Measurements from ENCODE around the gene TRIM44. TPM values are rescaled to one million over a fixed set of nuclear protein-coding genes. Genes with fewer than 3 reads are reported as not detected.
"Not testable (repeated sequence)": the region's sequence is repeated elsewhere in the genome, so short reads cannot be mapped to it uniquely, and the experiment has no call there.

Gene TRIM44
- total and polyA plus RNA-seq, 4 donors, result 3.7 to 15.1 (median 10.4) TPM

DNA sequence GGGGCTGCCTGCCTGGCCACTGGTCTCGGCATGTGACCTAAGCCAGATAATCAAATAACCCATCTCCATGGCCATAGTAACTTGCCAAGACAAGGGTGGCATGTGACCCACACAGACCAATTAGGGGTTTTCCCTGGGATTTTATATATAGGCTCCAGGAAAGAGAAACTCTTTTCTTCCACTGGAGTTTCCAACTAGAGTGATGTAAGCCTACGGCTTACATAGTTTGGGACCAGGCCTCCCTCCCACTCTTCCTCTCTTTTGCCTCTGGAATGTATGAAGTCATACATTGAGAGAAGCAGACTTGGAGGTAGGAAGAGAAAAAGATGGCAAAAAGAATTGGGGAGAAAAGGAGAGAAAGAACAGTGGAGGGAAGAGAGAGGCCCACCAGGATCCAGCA is 196.7 kb downstream of the TRIM44 start (continued):
- TF ChIP-seq JUND (IDR thresholded peaks at IDR 0.05) (no peak), EGR1 (IDR thresholded peaks at IDR 0.05; ENCODE audit: low read depth in 2 of 2) (no peak)

- not testable (repeated sequence) for H3K36me3 ChIP-seq (ENCODE audit: control insufficient read depth in 4 of 4, insufficient read depth in 3 of 4, low read depth in 1 of 4, low read length in 3 of 4); H3K9ac ChIP-seq (ENCODE audit: low read depth in 1 of 2, low read length in 2 of 2); H3K4me3 ChIP-seq (ENCODE audit: low read depth in 1 of 3, low read length in 3 of 3); H3K9me3 ChIP-seq (ENCODE audit: control insufficient read depth in 4 of 4, low read length in 3 of 4); H3K27me3 ChIP-seq (ENCODE audit: control insufficient read depth in 4 of 4, insufficient read depth in 4 of 4, low read length in 3 of 4); DNase-seq (ENCODE audit: low spot score); H3K4me1 ChIP-seq (ENCODE audit: control insufficient read depth in 4 of 4, insufficient read depth in 4 of 4, low read length in 3 of 4); H3K27ac ChIP-seq (ENCODE audit: low read depth in 1 of 2, low read length in 2 of 2)
- 89% methylated on average over 3 of the region's 3 CpGs for WGBS
Measured at GRCh38 chr11:35860194-35860593, 197.6 kb downstream of the TRIM44 start.

- TF ChIP-seq HNF4G (IDR thresholded peaks at IDR 0.05) (no peak), NR2F2 (IDR thresholded peaks at IDR 0.05) (no peak), GABPA (IDR thresholded peaks at IDR 0.05 in 1 of 2, conservative IDR thresholded peaks at IDR 0.05 in 1 of 2) (no peak), SP1 (IDR thresholded peaks at IDR 0.05) (no peak)
- TF ChIP-seq, protein P1, sequence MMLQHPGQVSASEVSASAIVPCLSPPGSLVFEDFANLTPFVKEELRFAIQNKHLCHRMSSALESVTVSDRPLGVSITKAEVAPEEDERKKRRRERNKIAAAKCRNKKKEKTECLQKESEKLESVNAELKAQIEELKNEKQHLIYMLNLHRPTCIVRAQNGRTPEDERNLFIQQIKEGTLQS (IDR thresholded peaks at IDR 0.05), result no peak
- TF ChIP-seq, protein P2, sequence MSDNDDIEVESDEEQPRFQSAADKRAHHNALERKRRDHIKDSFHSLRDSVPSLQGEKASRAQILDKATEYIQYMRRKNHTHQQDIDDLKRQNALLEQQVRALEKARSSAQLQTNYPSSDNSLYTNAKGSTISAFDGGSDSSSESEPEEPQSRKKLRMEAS (IDR thresholded peaks at IDR 0.05), result no peak
- 94% methylated on average over 15 of the region's 15 CpGs for WGBS
- no peaks in the 10 kb centered on the region for H3K36me3 ChIP-seq (ENCODE audit: control insufficient read depth in 4 of 4, insufficient read depth in 3 of 4, low read depth in 1 of 4, low read length in 3 of 4)
- no peaks in the 10 kb centered on the region for H3K9me3 ChIP-seq (ENCODE audit: control insufficient read depth in 4 of 4, low read length in 3 of 4)
- no peak overlapping the region for H3K4me3 ChIP-seq (ENCODE audit: low read depth in 1 of 3, low read length in 3 of 3)
- no peak overlapping the region for H3K9ac ChIP-seq (ENCODE audit: low read depth in 1 of 2, low read length in 2 of 2)
- H3K4me1 ChIP-seq (ENCODE audit: control insufficient read depth in 4 of 4, insufficient read depth in 4 of 4, low read length in 3 of 4), result no peaks in the 10 kb centered on the region
- DNase-seq (ENCODE audit: low spot score), result no peak
- no peak overlapping the region for H3K27ac ChIP-seq (ENCODE audit: low read depth in 1 of 2, low read length in 2 of 2)
- H3K27me3 ChIP-seq (ENCODE audit: control insufficient read depth in 4 of 4, insufficient read depth in 4 of 4, low read length in 3 of 4), result no peaks in the 10 kb centered on the region
Measured at GRCh38 chr11:35861191-35861590, 198.6 kb downstream of the TRIM44 start.

DNA sequence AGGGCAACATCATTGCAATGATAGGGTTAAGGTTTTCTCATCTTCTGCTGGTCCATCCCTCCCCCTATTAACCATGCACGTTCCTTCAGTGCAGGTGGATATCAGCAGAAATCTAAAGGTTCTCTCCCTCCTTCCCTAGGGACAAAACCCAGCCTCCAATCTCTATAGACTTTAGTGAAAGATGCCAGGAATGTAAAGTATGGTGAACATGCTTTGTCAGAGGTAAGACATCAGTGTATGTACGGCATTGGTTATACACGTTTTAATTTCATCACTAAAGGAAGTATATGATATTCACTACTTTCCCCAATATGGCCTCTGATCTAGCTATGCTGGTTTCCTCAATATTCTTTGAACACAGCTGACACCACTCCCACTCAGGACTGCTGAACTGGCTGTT is 200.1 kb downstream of the TRIM44 start:
- Histone ChIP-seq H3K9ac (ENCODE audit: low read depth in 1 of 2, low read length in 2 of 2) (no peak overlapping the region), H3K27ac (ENCODE audit: low read depth in 1 of 2, low read length in 2 of 2) (no peak overlapping the region), H3K4me1 (ENCODE audit: control insufficient read depth in 4 of 4, insufficient read depth in 4 of 4, low read length in 3 of 4) (no peaks in the 10 kb centered on the region), H3K36me3 (ENCODE audit: control insufficient read depth in 4 of 4, insufficient read depth in 3 of 4, low read depth in 1 of 4, low read length in 3 of 4) (no peaks in the 10 kb centered on the region), H3K4me3 (ENCODE audit: low read depth in 1 of 3, low read length in 3 of 3) (no peak overlapping the region), H3K9me3 (ENCODE audit: control insufficient read depth in 4 of 4, low read length in 3 of 4) (no peaks in the 10 kb centered on the region), H3K27me3 (ENCODE audit: control insufficient read depth in 4 of 4, insufficient read depth in 4 of 4, low read length in 3 of 4) (no peaks in the 10 kb centered on the region)
- no peak for DNase-seq (ENCODE audit: low spot score)
- 73% methylated on average over 3 of the region's 3 CpGs for WGBS
- TF ChIP-seq FOXA2 (IDR thresholded peaks at IDR 0.05) (no peak), HNF4A (conservative IDR thresholded peaks at IDR 0.05) (no peak), EGR1 (IDR thresholded peaks at IDR 0.05; ENCODE audit: low read depth in 2 of 2) (no peak), RAD21 (IDR thresholded peaks at IDR 0.05) (no peak), RXRA (IDR thresholded peaks at IDR 0.05) (no peak)
- TF ChIP-seq, protein P1 (IDR thresholded peaks at IDR 0.05), result no peak

DNA sequence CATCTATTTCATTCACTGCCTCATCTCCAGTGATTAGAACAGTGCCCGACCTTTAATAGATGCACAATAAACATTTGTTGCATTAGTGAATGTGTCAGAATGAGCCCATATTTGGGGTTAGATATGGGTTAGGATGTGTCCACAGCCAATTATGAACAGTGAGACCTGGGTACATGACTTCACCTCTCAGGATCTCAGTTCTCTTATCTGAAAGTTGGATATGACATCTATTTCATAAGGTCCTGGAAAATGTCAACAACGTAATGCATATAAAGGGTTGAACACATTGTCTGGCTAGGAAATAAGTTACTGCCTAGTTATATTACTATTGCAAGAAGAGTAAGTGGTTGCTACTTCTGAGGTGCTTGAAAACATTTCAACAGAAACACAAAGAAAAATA is 201.6 kb downstream of the TRIM44 start:
- H3K4me3 ChIP-seq (ENCODE audit: low read depth in 1 of 3, low read length in 3 of 3), result no peak overlapping the region
- H3K9ac ChIP-seq (ENCODE audit: low read depth in 1 of 2, low read length in 2 of 2), result no peak overlapping the region
- H3K27ac ChIP-seq (ENCODE audit: low read depth in 1 of 2, low read length in 2 of 2), result no peak overlapping the region
- no peak for DNase-seq (ENCODE audit: low spot score)
- 94% methylated on average over 2 of the region's 2 CpGs for WGBS
- H3K4me1 ChIP-seq (ENCODE audit: control insufficient read depth in 4 of 4, insufficient read depth in 4 of 4, low read length in 3 of 4), result no peaks in the 10 kb centered on the region
- H3K9me3 ChIP-seq (ENCODE audit: control insufficient read depth in 4 of 4, low read length in 3 of 4), result peaks cover under 1 to 6% (median 4%) of the 10 kb centered on the region in 4 donors
- no peaks in the 10 kb centered on the region for H3K36me3 ChIP-seq (ENCODE audit: control insufficient read depth in 4 of 4, insufficient read depth in 3 of 4, low read depth in 1 of 4, low read length in 3 of 4)
- H3K27me3 ChIP-seq (ENCODE audit: control insufficient read depth in 4 of 4, insufficient read depth in 4 of 4, low read length in 3 of 4), result no peaks in the 10 kb centered on the region
- TF ChIP-seq REST (IDR thresholded peaks at IDR 0.05) (no peak), RAD21 (IDR thresholded peaks at IDR 0.05) (no peak), FOXA1 (IDR thresholded peaks at IDR 0.05) (no peak), NR2F2 (IDR thresholded peaks at IDR 0.05) (no peak), EGR1 (IDR thresholded peaks at IDR 0.05; ENCODE audit: low read depth in 2 of 2) (no peak), JUND (IDR thresholded peaks at IDR 0.05) (no peak), RXRA (IDR thresholded peaks at IDR 0.05) (no peak), YY1 (IDR thresholded peaks at IDR 0.05) (no peak), HNF4A (conservative IDR thresholded peaks at IDR 0.05) (no peak), FOXA2 (IDR thresholded peaks at IDR 0.05) (no peak), GABPA (IDR thresholded peaks at IDR 0.05 in 1 of 2, conservative IDR thresholded peaks at IDR 0.05 in 1 of 2) (no peak), TAF1 (conservative IDR thresholded peaks at IDR 0.05) (no peak), HNF4G (IDR thresholded peaks at IDR 0.05) (no peak)
- TF ChIP-seq, protein P1 (IDR thresholded peaks at IDR 0.05), result no peak
- TF ChIP-seq, protein P2 (IDR thresholded peaks at IDR 0.05), result no peak
